22Rv1 (cell line): ENCODE measurements around the gene DHRS11.

ENCODE experiments used
- CTCF ChIP-seq: fragments of 450-650 bp; IDR thresholded peaks from 2 replicates; pipeline ENCODE4 v1.5.1; 2017; ENCODE audit warnings: mild to moderate bottlenecking
- ZFX ChIP-seq: fragments of 450-650 bp; IDR thresholded peaks from 2 replicates; pipeline ENCODE4 v1.6.1; 2017; ENCODE audit warnings: antibody characterized with exemption, borderline replicate concordance

- TF ChIP-seq CTCF (no peak; the same call in 1 of the 2 replicates), ZFX (no peak)
Measured at GRCh38 chr17:36544044-36544306, 47.7 kb upstream of the DHRS11 start.
